GM23248 (cell line): ENCODE results near the gene PDLIM3.

Source experiments
- EZH2 ChIP-seq: fragments of 200-600 bp; sonication (generic); IDR thresholded peaks from 2 replicates; pipeline ENCODE4 v1.6.1; 2018; ENCODE audit warnings: antibody characterized with exemption, mild to moderate bottlenecking; ENCODE audit not compliant: insufficient read depth, poor library complexity, severe bottlenecking
- EZH2phosphoT487 ChIP-seq: fragments of 200-600 bp; sonication (generic); IDR thresholded peaks from 2 replicates; pipeline ENCODE4 v1.6.1; 2018; ENCODE audit warnings: antibody characterized with exemption, moderate library complexity, mild to moderate bottlenecking, low read depth; ENCODE audit not compliant: insufficient read depth

- TF ChIP-seq EZH2 (no peak), EZH2phosphoT487 (no peak)
Observed at GRCh38 chr4:185552254-185552653, 16.9 kb upstream of the PDLIM3 start.
